ENCODE measurements around the gene BIN1.

BIN1 gene

DNA sequence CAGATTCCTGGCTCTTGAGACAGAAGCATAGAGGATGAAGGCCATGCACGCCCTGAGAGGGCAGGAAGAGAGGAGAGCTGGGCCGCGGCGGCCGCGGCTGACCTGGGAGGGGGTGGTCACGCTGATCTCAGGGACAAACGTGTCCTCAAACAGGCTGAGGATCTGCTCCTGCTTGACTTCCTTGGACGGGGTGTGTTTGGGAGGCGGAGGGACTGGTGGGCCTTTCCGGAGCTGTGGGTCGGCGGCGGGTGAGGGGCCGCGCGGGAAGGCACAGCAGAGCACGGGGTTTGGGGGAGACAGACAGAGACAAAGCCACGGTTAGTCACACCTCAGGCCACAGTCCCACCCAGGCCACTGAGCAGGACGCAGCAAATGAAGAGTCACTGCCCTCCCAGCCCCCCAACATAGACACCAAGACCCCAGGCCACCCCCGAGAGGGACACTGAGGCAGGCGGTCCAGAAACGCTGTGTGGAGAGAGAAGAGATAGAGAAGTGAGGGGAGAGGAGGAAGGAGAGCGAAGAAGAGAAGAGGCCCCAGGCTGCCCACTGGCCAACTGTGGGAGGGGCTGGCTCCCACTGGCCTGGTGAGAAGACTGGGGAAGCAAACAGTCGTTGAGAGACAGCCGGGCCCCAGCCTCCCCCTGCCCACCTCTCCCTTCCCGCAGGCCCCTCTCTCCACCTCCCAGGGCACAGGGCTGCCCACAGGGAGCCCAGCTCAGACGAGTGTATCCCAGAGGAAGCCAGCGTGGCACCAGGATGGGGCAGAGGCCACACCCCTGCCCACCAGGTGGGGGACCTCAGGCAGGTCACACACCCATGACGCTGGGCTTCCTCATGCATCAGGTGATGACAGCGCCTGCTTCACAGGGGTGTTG is 49.3 kb downstream of the BIN1 start:
- TF ChIP-seq, protein P1, sequence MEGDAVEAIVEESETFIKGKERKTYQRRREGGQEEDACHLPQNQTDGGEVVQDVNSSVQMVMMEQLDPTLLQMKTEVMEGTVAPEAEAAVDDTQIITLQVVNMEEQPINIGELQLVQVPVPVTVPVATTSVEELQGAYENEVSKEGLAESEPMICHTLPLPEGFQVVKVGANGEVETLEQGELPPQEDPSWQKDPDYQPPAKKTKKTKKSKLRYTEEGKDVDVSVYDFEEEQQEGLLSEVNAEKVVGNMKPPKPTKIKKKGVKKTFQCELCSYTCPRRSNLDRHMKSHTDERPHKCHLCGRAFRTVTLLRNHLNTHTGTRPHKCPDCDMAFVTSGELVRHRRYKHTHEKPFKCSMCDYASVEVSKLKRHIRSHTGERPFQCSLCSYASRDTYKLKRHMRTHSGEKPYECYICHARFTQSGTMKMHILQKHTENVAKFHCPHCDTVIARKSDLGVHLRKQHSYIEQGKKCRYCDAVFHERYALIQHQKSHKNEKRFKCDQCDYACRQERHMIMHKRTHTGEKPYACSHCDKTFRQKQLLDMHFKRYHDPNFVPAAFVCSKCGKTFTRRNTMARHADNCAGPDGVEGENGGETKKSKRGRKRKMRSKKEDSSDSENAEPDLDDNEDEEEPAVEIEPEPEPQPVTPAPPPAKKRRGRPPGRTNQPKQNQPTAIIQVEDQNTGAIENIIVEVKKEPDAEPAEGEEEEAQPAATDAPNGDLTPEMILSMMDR (IDR thresholded peaks at IDR 0.05; ENCODE audit: low read depth, low read length), result no peak
- H3K4me3 ChIP-seq (replicated peaks in 1 of 2; ENCODE audit: low read depth in 2 of 2, low read length in 2 of 2), result no peak overlapping the region
- DNase-seq (ENCODE audit: low read depth in 2 of 2), result no peak

DNA sequence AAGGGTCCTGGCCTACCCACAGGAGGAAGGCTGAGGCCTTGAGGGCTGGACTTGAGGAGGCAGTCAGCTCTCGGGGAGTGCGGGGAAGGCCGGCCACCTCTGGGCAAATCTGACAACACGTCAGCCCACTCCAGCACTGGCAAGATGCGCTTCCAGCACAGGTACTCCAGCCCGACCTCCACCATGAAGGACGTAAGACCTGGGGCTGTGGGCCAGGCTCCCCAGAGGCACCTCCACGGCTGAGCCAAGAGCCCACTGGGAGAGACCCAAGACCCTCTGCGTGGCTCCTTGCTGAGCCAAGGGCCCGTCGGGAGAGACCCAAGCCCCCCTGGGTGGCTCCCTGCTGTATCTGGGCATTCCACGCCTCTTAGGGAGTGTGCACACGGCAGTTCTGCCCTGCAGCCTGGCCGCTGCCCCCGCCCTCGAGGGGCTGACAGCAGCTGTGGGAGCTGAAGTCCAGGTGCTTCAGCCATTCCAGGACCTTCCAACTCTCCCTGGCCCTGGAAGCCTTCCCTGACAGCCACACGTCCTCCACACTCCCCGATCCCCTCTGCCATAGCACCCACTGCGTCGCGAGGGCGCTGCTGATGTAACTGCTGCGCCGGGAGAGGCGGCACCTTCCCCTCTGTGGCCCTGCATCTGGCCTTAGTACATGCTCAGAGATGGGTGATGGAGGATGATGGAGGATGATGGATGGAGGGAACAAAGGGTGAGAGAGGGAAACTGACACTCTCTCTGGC is 50.2 kb downstream of the BIN1 start:
- TF ChIP-seq, protein P1 (IDR thresholded peaks at IDR 0.05; ENCODE audit: low read depth, low read length), result no peak
- no peak overlapping the region for H3K4me3 ChIP-seq (replicated peaks in 1 of 2; ENCODE audit: low read depth in 2 of 2, low read length in 2 of 2)
- DNase-seq (ENCODE audit: low read depth in 2 of 2), result no peak

DNA sequence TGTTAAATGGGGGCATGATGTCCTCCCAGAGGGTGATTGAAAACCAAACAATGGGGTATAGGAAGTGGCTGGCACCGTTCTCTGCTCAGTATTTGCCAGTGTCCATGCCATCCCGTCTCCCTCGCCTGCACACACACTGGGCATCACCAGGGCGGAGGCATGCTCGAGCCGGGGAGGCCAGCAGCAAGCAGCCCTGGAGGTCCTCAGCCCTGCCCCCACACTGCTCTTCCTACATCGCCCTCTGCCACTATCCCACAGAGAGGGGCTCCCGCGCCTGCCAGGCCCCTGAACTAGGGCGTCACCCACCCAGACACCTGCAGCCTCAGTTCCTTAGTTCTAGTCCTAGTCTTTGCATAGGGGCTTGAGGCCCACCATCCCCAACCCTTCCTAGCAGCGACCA is 50.9 kb downstream of the BIN1 start:
- TF ChIP-seq, protein P1 (IDR thresholded peaks at IDR 0.05; ENCODE audit: low read depth, low read length), result no peak
- H3K4me3 ChIP-seq (replicated peaks in 1 of 2; ENCODE audit: low read depth in 2 of 2, low read length in 2 of 2), result no peak overlapping the region
- no peak for DNase-seq (ENCODE audit: low read depth in 2 of 2)

DNA sequence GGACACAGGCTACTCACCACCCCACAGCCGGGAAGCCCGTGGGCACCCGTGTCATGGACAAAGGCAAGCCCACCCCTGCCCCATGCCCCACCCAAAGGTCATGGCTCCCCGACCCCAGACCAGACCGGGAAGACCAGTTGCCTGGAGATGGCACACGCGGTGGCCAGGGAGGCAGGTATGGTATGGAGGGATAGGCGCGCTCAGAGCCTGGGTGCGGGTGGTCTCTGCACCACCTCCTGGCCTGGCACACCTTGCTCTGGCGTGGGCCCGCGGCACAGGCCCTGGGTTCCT is 51.2 kb downstream of the BIN1 start:
- DNase-seq (ENCODE audit: low read depth in 2 of 2), result no peak
- no peak overlapping the region for H3K4me3 ChIP-seq (replicated peaks in 1 of 2; ENCODE audit: low read depth in 2 of 2, low read length in 2 of 2)
- TF ChIP-seq, protein P1 (IDR thresholded peaks at IDR 0.05; ENCODE audit: low read depth, low read length), result no peak

DNA sequence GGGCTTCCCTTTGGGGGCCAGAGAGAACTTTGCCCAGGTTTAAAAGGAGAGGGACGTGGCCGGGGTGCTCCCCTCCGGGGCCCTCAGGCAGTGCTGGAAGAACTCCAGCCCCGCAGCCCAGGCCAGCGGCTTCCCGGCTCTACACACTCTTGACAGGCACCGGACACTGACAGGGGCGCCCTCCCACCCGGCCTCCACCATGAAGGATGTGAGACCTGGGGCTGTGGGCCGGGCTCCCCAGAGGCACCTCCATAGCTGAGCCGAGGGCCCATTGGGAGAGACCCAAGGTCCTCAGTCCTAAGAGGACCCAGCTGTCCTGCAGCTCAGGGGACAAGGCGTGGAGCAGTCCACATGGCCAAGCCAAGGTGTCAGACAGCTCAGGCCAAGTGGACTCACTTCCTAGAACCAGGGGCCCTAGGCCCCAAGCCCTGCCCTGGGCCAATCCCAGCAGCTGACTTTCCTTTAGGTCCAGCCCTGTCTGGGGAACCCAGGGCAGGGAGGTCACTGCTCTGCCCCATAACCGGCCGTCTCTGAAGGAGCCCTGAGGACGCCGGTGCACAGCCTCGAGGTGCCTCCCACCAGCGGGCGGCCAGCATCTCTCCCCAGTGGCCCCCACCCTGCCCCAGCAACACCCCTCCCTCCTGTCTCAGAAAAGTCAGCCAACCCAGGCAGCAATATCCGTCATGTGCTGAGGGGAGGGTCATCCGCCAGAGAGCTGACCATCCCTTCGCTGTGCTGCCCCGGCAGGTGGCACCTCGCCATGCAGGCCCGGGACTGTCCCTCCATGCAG is 51.8 kb downstream of the BIN1 start:
- no peak overlapping the region for H3K4me3 ChIP-seq (replicated peaks in 1 of 2; ENCODE audit: low read depth in 2 of 2, low read length in 2 of 2)
- no peak for DNase-seq (ENCODE audit: low read depth in 2 of 2)
- TF ChIP-seq, protein P1 (IDR thresholded peaks at IDR 0.05; ENCODE audit: low read depth, low read length), result no peak

DNA sequence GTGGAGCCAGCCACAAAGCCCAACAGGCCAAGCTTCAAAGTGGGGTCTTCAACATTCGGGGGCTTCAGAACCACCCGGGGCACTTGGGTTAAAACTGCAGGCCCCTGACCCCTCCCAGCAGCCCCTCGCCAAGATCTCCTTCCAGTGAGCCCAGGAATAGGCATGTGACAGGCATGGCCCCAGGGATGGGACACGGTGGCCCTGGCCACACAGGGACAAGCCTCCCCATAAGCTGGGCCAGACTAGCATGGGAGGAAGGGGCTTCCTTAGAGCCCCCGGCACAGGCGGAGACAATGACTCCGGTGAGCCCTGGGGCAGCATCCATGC is 52.4 kb downstream of the BIN1 start:
- H3K4me3 ChIP-seq (replicated peaks in 1 of 2; ENCODE audit: low read depth in 2 of 2, low read length in 2 of 2), result no peak overlapping the region
- TF ChIP-seq, protein P1 (IDR thresholded peaks at IDR 0.05; ENCODE audit: low read depth, low read length), result no peak
- DNase-seq (ENCODE audit: low read depth in 2 of 2), result no peak

Measured in cardiac fibroblast (primary cell).